ENCODE results near the gene PTK6.

GRCh38 chr20:63560333-63560805 lies 23.2 kb upstream of the PTK6 start:
- TF ChIP-seq CTCF (conservative IDR thresholded peaks at IDR 0.05; ENCODE audit: low read length): no peak
- TF ChIP-seq EZH2phosphoT487 (IDR thresholded peaks at IDR 0.05; ENCODE audit: borderline replicate concordance, low read depth, low read length): no peak
